ENCODE results near the gene ERP27.

Gene ERP27

GRCh38 chr12:14910090-14910915, 28.0 kb downstream of the ERP27 start:
- FAIRE-seq, result no peak

GRCh38 chr12:14907953-14908352, 30.4 kb downstream of the ERP27 start:
- FAIRE-seq (no peak), DNase-seq (ENCODE audit: insufficient read length, low spot score) (no peak)

More at GRCh38 chr12:14910090-14910915, 28.0 kb downstream of the ERP27 start:
- DNase-seq (ENCODE audit: insufficient read length, low spot score), result no peak

GRCh38 chr12:14906114-14906513, 32.2 kb downstream of the ERP27 start:
- FAIRE-seq (no peak), DNase-seq (ENCODE audit: insufficient read length, low spot score) (no peak)

DNA sequence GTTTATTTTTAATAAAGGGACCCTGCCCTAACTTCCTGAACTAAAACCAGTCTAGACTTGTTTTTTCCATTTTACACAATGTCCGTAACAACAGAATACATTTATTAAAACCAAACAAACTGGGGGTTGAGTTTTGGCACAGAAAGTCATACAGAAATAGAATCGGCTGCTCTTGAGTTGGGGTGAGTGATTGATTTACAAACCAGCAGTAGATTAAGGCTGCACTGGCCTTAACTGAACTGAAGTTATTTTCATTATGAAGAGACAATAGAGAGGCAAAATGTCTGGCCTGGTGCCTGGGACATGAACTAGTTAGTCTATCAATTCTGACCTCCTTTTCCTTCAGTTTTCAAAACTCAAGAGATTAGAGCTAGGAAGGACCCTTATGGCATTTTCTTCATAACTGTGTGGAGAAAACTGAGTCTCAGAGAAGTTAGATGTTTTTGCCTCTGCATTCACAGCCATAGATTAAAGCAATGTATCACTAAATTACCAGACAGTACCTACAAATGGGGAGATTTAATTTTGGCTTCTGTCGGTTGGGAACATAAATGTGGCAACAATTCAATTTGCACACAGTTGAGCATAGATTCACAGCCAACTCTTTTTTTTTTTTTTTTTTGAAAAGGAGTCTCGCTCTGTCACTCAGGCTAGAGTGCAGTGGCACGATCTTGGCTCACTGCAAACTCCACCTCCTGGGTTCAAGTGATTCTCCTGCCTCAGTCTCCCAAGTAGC, 32.9 kb downstream of the ERP27 start:
- DNase-seq (ENCODE audit: insufficient read length, low spot score) (no peak), FAIRE-seq (no peak)

DNA sequence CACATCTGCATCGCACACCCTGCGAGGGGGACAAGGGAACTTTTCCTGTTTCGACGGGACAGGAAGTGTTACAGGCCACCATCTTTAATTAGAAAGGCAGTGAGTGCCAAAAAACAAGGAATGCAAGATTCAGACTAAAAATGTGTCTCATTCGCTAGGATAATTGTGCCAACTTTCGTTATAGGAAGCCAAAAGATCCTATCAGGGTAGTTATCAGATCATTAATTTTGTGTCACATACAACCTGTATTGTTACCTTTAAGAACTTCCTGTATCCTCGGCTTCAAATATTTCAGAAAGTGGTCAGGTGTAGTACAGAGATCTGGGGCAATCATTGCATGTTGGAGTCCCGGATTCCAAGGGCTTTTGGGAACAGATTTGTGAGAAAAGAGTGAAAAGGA, 33.5 kb downstream of the ERP27 start:
- FAIRE-seq (no peak), DNase-seq (ENCODE audit: insufficient read length, low spot score) (no peak)

DNA sequence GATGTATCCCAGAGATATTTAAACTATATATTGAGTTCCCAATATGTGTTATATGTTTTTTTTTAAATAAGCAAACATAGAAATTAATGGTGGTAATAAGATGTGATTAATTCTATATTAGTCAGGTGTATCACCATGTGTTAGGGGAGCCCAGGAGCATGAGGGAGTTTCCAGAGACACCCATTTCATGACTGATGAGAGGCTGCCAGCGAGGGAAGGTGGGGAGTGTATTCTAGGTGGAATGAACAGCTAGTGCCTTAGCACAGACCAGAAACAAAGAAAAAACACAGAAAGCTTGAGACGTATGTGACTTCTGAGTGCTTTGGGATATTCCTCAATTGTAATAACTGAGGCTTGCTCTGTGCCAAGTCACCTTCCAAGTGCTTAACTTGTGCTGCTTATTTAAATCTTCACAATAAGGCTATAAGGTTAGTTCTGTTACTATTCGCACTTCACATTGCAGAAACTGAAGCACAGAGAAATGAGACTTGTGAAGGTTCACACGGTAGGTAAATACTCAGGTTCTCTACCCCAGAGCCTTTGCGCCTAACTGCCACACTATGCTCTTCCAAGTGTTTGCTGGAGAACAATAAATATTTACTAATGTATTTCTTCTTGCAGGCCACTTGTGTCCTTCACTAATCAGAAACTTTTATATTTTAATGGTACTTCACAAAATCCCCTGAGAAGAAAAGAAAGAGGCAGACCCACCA, 34.8 kb downstream of the ERP27 start:
- FAIRE-seq (no peak), DNase-seq (ENCODE audit: insufficient read length, low spot score) (no peak)

- no peak for FAIRE-seq
- DNase-seq (ENCODE audit: insufficient read length, low spot score), result no peak
Observed at GRCh38 chr12:14902465-14902864, 35.9 kb downstream of the ERP27 start.

- FAIRE-seq (no peak), DNase-seq (ENCODE audit: insufficient read length, low spot score) (no peak)
Observed at GRCh38 chr12:14901228-14901562, 37.1 kb downstream of the ERP27 start.

GRCh38 chr12:14900521-14901227, 37.7 kb downstream of the ERP27 start:
- DNase-seq (ENCODE audit: insufficient read length, low spot score) (no peak), FAIRE-seq (no peak)

GRCh38 chr12:14896521-14897169, 41.7 kb downstream of the ERP27 start:
- FAIRE-seq (no peak), DNase-seq (ENCODE audit: insufficient read length, low spot score) (no peak)

DNA sequence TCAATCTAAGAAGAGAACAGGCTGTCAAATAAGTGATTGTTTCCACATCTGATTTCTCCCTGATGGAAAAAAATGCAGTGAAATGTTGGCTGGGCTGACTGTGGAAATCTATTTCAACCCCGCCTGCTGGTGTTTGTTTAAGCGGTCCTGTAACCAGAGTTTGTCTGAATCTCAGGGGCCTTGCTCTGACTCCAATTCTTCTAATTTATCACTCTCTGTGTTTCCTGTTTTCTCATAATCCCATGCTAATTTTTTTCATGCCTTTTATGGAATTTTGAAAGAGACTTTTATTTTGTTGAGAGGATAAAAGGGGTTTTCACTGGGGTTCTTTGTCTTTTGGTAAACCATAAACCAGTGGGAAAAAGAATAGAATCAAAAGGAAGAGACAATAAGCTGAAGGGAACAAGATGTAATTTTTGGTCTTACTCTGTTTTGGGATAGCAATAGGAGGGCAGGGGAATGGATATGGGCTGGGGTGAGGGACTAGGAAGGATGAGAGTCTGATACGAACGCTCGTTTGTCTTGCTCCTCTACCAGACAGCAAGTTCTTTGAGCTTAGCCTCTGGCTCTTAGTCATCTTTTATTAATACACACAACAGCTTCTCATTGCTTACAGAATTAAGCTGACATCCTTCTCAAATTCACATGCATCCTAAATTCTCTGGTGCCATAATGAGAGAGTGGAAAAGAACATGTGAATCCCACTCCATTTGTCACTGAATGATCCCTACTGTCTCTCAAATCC, 44.7 kb downstream of the ERP27 start:
- DNase-seq (ENCODE audit: insufficient read length, low spot score) (no peak), FAIRE-seq (no peak)

DNA sequence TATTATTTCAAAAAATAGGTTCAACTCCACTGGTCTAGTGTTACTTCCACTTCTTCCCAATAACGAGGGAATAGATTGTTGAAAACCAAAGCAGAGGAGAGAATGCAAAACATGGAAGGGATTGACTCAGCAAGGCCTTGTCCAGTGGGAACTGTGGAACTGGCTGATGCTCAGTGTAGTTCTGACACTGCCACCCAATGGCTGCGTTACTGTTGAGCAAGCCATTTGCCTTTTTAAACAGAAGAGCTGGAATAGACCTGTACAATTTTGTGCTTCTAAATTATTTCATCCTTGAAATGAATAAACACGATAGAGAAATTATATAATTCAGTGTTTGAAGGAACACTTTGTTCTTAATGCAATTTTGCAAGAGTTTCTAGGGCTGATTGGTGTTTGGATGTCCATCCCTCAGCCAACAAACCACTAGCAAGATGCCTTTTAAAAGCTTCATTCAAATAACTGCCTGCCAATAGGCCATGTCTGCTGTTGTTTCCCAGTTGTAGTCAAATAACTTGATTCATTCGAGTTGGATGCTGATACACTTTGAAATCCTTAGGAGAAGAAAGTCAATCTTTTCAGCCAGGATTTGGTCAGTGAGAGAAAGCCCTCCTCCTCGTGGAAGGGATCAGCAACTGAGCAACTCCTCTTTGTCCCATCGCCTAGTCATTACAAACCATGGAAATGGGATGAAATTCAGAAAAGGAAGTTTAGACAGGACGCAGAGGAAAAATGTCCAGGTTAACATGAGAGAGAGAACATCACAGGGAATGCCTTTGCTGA, 45.4 kb downstream of the ERP27 start:
- no peak for FAIRE-seq
- DNase-seq (ENCODE audit: insufficient read length, low spot score), result no peak

GRCh38 chr12:14890701-14891100, 47.6 kb downstream of the ERP27 start:
- FAIRE-seq (no peak), DNase-seq (ENCODE audit: insufficient read length, low spot score) (no peak)

- DNase-seq (ENCODE audit: insufficient read length, low spot score) (no peak), FAIRE-seq (no peak)
Observed at GRCh38 chr12:14886271-14886670, 52.1 kb downstream of the ERP27 start.

- DNase-seq (ENCODE audit: insufficient read length, low spot score) (no peak), FAIRE-seq (no peak)
Observed at GRCh38 chr12:14885718-14886221, 52.6 kb downstream of the ERP27 start, which contains the start of gene MGP. TSS of gene MGP (minus strand) at chr12:14885854. CDS start at chr12:14885791, 63 bp downstream.

- FAIRE-seq (no peak), DNase-seq (ENCODE audit: insufficient read length, low spot score) (peak; percentile 2)
Observed at GRCh38 chr12:14884458-14884878, 53.9 kb downstream of the ERP27 start.

GRCh38 chr12:14883686-14884085, 54.7 kb downstream of the ERP27 start:
- DNase-seq (ENCODE audit: insufficient read length, low spot score), result no peak
- FAIRE-seq, result no peak

DNA sequence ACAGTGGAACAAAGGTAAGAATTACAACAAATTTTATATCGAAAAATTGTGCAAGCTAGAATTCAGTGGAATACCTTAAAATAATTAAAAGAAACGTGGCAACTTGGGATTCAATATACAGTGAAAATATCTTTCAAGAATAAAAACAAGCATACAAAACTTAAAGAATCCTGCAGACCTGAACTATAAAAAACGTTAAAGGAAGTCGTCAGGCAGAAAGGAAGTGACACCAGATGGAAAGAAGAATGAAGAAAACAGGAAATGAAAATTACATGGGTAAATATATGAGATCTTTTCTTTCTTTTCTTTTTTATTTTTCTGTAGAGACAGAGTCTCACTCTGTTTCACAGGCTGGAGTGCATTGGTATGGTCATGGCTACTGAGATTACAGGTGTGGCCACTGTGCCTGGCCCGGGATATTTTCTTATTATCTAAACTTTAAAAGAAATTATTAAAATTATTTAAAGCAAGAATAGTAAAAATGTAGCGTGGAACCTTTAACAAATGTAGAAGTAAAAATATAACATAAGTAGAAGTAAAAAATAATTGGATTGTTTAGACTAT, 57.4 kb downstream of the ERP27 start:
- DNase-seq (ENCODE audit: insufficient read length, low spot score) (no peak), FAIRE-seq (no peak)
